ENCODE results near the gene UBN1.
A peak's percentile ranks its signal among the peaks of the same experiment; 100 is the strongest.
"Not testable (repeated sequence)": the region's sequence is repeated elsewhere in the genome, so short reads cannot be mapped to it uniquely, and the experiment has no call there.

Gene UBN1

DNA sequence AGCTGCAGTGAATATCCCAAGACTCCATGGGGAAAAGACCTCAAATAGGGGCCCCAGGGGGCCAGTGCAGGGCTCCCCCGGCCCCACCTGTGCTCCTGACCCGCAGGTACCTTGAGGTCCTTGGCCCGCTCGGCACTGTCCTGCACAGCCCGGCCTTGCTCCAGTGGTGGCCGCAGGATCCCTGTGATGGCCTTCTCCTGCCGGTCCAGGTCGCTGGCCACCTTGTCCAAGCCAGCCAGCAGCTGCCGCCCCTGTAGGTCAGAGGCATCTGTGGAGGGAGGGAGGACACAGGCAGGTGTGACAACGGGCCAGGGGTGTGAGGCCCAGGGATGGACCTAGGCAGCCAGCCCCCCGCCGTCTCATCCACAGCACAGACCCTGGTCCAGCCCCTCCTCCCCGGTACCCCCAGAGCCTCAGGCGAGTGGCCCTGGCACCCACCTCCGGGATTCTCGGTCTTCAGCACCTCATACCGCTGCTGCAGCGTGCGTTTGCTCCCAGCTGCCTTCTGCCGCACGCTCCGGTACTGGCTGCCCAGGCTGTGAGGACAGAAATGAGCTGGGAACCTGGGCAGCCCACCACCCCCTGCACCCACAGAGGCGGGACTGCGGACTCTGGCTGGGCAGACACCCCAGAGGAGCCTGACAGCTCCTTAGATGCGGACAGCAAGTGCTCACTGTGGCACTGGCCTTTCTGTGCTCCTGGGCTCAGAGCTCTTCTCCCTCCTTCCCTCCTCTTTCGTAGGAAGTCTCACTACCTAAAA is 46.0 kb downstream of the UBN1 start:
- no peaks in the 10 kb centered on the region for H3K27me3 ChIP-seq (ENCODE audit: insufficient read depth, insufficient read length)
- H3K9me3 ChIP-seq (ENCODE audit: insufficient read depth, low read length) = 0 out of 2 replicates have a peak, but pooled peaks cover under 1% of the 10 kb centered on the region
- no peak overlapping the region for H3K9ac ChIP-seq (ENCODE audit: insufficient read length, low read depth)
- no peak overlapping the region for H3K4me3 ChIP-seq (ENCODE audit: insufficient read length, low read depth)
- no peak for TF ChIP-seq ZNF274 (IDR thresholded peaks at IDR 0.05; ENCODE audit: low read depth, low read length)
- no peak for TF ChIP-seq SUZ12 (IDR thresholded peaks at IDR 0.05; ENCODE audit: extremely low read depth, insufficient read depth, insufficient read length)
- TF ChIP-seq YY1 (IDR thresholded peaks at IDR 0.05; ENCODE audit: insufficient read depth, insufficient read length) = no peak
- peaks cover 80% of the 10 kb centered on the region for H3K36me3 ChIP-seq (ENCODE audit: insufficient read depth, insufficient read length, low read length)
- no peak for DNase-seq (ENCODE audit: low read depth, low spot score)
- peaks cover 8% of the 10 kb centered on the region for H3K4me1 ChIP-seq (ENCODE audit: insufficient read depth, insufficient read length)

DNA sequence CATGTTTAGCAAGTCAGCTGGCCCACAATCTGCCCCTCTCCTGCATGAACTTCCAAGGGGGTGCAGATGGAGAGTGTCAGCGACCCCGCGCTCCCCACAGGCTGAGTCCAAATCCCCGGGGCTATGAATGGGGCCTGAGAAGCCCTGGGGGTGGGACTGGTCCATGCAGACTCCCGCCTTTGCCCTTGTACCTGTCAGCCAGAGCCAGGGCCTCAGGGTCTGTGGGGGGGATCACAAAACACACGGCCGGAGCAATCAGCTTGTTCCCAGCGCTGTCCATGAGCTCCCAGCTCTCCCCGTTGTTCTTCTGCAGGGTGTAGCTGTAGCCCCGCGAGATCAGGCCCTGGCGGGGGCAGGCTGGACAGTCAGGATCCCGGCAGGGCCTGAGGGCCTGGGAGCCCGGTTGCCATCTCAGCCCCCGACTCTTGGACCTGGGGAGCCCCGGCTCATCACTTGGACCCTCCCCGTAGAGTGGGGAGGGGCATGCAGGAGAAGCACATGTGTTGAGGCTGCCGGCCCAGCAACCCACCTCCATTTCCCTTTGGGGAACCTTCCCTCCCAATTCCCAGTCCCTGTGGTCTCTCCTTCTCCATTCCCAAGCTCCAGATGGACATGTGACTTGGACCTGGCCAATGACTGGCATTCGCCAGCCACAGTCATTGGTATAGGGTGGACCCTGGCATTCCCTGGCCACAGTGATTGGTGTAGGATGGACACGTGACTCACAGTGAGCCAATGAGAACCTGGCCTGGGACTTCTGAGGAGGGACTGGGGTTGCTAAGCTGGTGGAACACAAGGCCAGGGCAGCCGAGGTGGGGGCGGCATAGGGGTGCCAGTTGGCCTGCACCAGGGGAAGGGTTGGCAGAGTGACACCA is 47.2 kb downstream of the UBN1 start:
- H3K36me3 ChIP-seq (ENCODE audit: insufficient read depth, insufficient read length, low read length) = peaks cover 80% of the 10 kb centered on the region
- no peak for DNase-seq (ENCODE audit: low read depth, low spot score)
- H3K27me3 ChIP-seq (ENCODE audit: insufficient read depth, insufficient read length) = no peaks in the 10 kb centered on the region

GRCh38 chr16:4895366-4895765 is 48.1 kb downstream of the UBN1 start:
- H3K4me3 ChIP-seq (ENCODE audit: insufficient read length, low read depth) = no peak overlapping the region
- no peaks in the 10 kb centered on the region for H3K27me3 ChIP-seq (ENCODE audit: insufficient read depth, insufficient read length)
- TF ChIP-seq SUZ12 (IDR thresholded peaks at IDR 0.05; ENCODE audit: extremely low read depth, insufficient read depth, insufficient read length) = no peak
- TF ChIP-seq ZNF274 (IDR thresholded peaks at IDR 0.05; ENCODE audit: low read depth, low read length) = no peak
- no peak for TF ChIP-seq YY1 (IDR thresholded peaks at IDR 0.05; ENCODE audit: insufficient read depth, insufficient read length)
- peaks cover 6% of the 10 kb centered on the region for H3K4me1 ChIP-seq (ENCODE audit: insufficient read depth, insufficient read length)
- peaks cover 72% of the 10 kb centered on the region for H3K36me3 ChIP-seq (ENCODE audit: insufficient read depth, insufficient read length, low read length)
- 0 out of 2 replicates have a peak, but pooled peaks cover 5% of the 10 kb centered on the region for H3K9me3 ChIP-seq (ENCODE audit: insufficient read depth, low read length)
- H3K9ac ChIP-seq (ENCODE audit: insufficient read length, low read depth) = no peak overlapping the region
- DNase-seq (ENCODE audit: low read depth, low spot score) = no peak

More for the DNA sequence above, 47.2 kb downstream of the UBN1 start:
- Histone ChIP-seq H3K4me3 (ENCODE audit: insufficient read length, low read depth) (no peak overlapping the region), H3K4me1 (ENCODE audit: insufficient read depth, insufficient read length) (peaks cover 8% of the 10 kb centered on the region), H3K9me3 (ENCODE audit: insufficient read depth, low read length) (0 out of 2 replicates have a peak, but pooled peaks cover 5% of the 10 kb centered on the region), H3K9ac (ENCODE audit: insufficient read length, low read depth) (peak overlapping the region; percentile 10)
- no peak for TF ChIP-seq ZNF274 (IDR thresholded peaks at IDR 0.05; ENCODE audit: low read depth, low read length)
- no peak for TF ChIP-seq SUZ12 (IDR thresholded peaks at IDR 0.05; ENCODE audit: extremely low read depth, insufficient read depth, insufficient read length)
- TF ChIP-seq YY1 (IDR thresholded peaks at IDR 0.05; ENCODE audit: insufficient read depth, insufficient read length) = no peak

GRCh38 chr16:4896761-4897160 is 49.5 kb downstream of the UBN1 start:
- H3K9me3 ChIP-seq (ENCODE audit: insufficient read depth, low read length); H3K4me1 ChIP-seq (ENCODE audit: insufficient read depth, insufficient read length); DNase-seq (ENCODE audit: low read depth, low spot score); H3K4me3 ChIP-seq (ENCODE audit: insufficient read length, low read depth); H3K27me3 ChIP-seq (ENCODE audit: insufficient read depth, insufficient read length); H3K9ac ChIP-seq (ENCODE audit: insufficient read length, low read depth): not testable (repeated sequence)
- peaks cover 66% of the 10 kb centered on the region for H3K36me3 ChIP-seq (ENCODE audit: insufficient read depth, insufficient read length, low read length)

DNA sequence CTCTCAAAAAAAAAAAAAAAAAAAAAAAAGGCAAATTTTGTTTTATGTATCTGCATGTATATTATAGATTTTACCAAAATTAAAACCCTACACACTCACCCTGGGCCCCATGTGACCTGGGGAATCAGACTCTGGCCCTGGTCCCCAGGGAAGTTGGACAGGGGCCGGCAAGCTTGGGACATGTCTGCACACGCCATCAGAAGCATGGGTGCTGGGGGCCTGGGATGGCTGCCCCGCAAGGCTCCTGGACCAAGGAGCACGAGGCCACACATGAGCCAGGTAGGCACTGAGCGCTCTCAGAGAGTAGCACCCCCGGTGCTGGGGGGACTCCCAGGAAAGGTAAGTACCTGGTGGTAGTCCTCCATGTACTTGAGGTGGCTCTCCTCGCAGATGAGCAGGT is 50.0 kb downstream of the UBN1 start:
- Histone ChIP-seq H3K4me1 (ENCODE audit: insufficient read depth, insufficient read length) (peaks cover 6% of the 10 kb centered on the region), H3K9ac (ENCODE audit: insufficient read length, low read depth) (no peak overlapping the region), H3K4me3 (ENCODE audit: insufficient read length, low read depth) (no peak overlapping the region), H3K36me3 (ENCODE audit: insufficient read depth, insufficient read length, low read length) (peaks cover 66% of the 10 kb centered on the region), H3K9me3 (ENCODE audit: insufficient read depth, low read length) (0 out of 2 replicates have a peak, but pooled peaks cover 5% of the 10 kb centered on the region), H3K27me3 (ENCODE audit: insufficient read depth, insufficient read length) (no peaks in the 10 kb centered on the region)
- no peak for DNase-seq (ENCODE audit: low read depth, low spot score)
- TF ChIP-seq YY1 (IDR thresholded peaks at IDR 0.05; ENCODE audit: insufficient read depth, insufficient read length) = no peak
- no peak for TF ChIP-seq ZNF274 (IDR thresholded peaks at IDR 0.05; ENCODE audit: low read depth, low read length)
- no peak for TF ChIP-seq SUZ12 (IDR thresholded peaks at IDR 0.05; ENCODE audit: extremely low read depth, insufficient read depth, insufficient read length)

DNA sequence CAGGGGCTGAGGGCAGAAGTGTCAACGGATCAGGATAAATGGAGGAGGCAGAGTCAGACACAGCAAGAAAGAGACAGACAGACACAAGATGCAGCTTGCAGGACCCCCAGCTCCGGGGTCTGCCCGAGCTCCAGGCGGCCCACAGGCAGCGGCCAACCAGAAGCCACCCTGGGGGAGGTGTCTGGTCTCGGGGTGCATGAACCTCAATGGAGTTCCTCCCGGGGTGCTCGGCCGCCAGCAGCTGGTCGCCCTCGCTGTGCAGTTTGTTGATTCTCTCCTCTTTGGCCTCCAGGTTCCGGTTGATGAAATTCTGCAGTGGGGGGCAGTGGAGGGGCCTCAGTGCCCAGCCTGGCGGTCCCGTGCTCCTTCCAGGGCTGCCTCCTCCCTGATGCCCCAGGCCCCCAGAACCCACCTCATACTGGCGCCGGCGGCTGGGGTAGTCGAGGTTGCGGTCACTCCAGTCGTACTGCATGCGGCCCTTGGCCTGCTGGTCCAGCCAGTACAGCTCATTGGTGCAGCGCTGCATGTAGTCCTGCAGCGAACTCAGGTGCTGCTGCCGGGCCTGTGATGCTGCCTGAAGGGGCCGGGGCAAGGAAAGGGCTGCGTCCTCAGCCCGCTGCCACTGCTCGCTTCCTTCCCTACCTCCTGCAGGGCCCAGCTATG is 51.7 kb downstream of the UBN1 start:
- Histone ChIP-seq H3K4me3 (ENCODE audit: insufficient read length, low read depth) (no peak overlapping the region), H3K4me1 (ENCODE audit: insufficient read depth, insufficient read length) (peaks cover 6% of the 10 kb centered on the region), H3K36me3 (ENCODE audit: insufficient read depth, insufficient read length, low read length) (peaks cover 56% of the 10 kb centered on the region), H3K27me3 (ENCODE audit: insufficient read depth, insufficient read length) (no peaks in the 10 kb centered on the region), H3K9me3 (ENCODE audit: insufficient read depth, low read length) (0 out of 2 replicates have a peak, but pooled peaks cover 5% of the 10 kb centered on the region), H3K9ac (ENCODE audit: insufficient read length, low read depth) (no peak overlapping the region)
- TF ChIP-seq ZNF274 (IDR thresholded peaks at IDR 0.05; ENCODE audit: low read depth, low read length) (no peak), YY1 (IDR thresholded peaks at IDR 0.05; ENCODE audit: insufficient read depth, insufficient read length) (no peak), SUZ12 (IDR thresholded peaks at IDR 0.05; ENCODE audit: extremely low read depth, insufficient read depth, insufficient read length) (no peak)
- DNase-seq (ENCODE audit: low read depth, low spot score) = no peak

- peaks cover 51% of the 10 kb centered on the region for H3K36me3 ChIP-seq (ENCODE audit: insufficient read depth, insufficient read length, low read length)
Observed at GRCh38 chr16:4899474-4899846, 52.2 kb downstream of the UBN1 start.

More at GRCh38 chr16:4899474-4899846, 52.2 kb downstream of the UBN1 start:
- Histone ChIP-seq H3K4me3 (ENCODE audit: insufficient read length, low read depth) (no peak overlapping the region), H3K4me1 (ENCODE audit: insufficient read depth, insufficient read length) (peaks cover 6% of the 10 kb centered on the region), H3K9ac (ENCODE audit: insufficient read length, low read depth) (no peak overlapping the region), H3K27me3 (ENCODE audit: insufficient read depth, insufficient read length) (no peaks in the 10 kb centered on the region), H3K9me3 (ENCODE audit: insufficient read depth, low read length) (0 out of 2 replicates have a peak, but pooled peaks cover 5% of the 10 kb centered on the region)
- DNase-seq (ENCODE audit: low read depth, low spot score) = no peak
- TF ChIP-seq YY1 (IDR thresholded peaks at IDR 0.05; ENCODE audit: insufficient read depth, insufficient read length) = no peak
- no peak for TF ChIP-seq SUZ12 (IDR thresholded peaks at IDR 0.05; ENCODE audit: extremely low read depth, insufficient read depth, insufficient read length)
- no peak for TF ChIP-seq ZNF274 (IDR thresholded peaks at IDR 0.05; ENCODE audit: low read depth, low read length)
